MCF 10A (cell line): ENCODE data around the gene HECW1. TPM values are rescaled to one million over a fixed set of nuclear protein-coding genes. Genes with fewer than 3 reads are reported as not detected.

Source experiments
- BruUV-seq: library from RNA; stranded (reverse); fragments of 400-500 nt; replicated peaks from 2 replicates; lab custom pipeline; 2021; lab: Mats Ljungman, UMichigan
- CTCF ChIA-PET: fragments of 300-600 bp; sonication (Branson Sonifier 250); formaldehyde crosslinking; extraction: SDS; loops from one replicate; lab custom pipeline; 2021; ENCODE audit warnings: antibody characterized with exemption, inconsistent platforms; lab: Yijun Ruan, JAX
- POLR2A ChIA-PET: fragments of 300-600, 350-650 bp; sonication (Branson Sonifier 250); formaldehyde crosslinking; extraction: SDS; loops from one replicate; lab custom pipeline; 2020; ENCODE audit warnings: antibody characterized with exemption, inconsistent platforms; lab: Yijun Ruan, JAX
- DNase-seq: peaks from one replicate; pipeline ENCODE4 v3.0.0-alpha.2; 2018; ENCODE audit not compliant: unreplicated experiment
- H3K27ac Mint-ChIP-seq: one replicate; pipeline ENCODE4 v1.8.0; 2022; ENCODE audit warnings: mild to moderate bottlenecking, low read depth, mixed read lengths; ENCODE audit not compliant: unreplicated experiment
- H3K27me3 Mint-ChIP-seq: one replicate; pipeline ENCODE4 v1.8.0; 2022; ENCODE audit warnings: mixed read lengths; ENCODE audit not compliant: insufficient read depth, unreplicated experiment
- H3K36me3 Mint-ChIP-seq: one replicate; pipeline ENCODE4 v1.8.0; 2022; ENCODE audit warnings: mild to moderate bottlenecking, moderate library complexity, mixed read lengths; ENCODE audit not compliant: insufficient read depth, unreplicated experiment
- H3K4me1 Mint-ChIP-seq: one replicate; pipeline ENCODE4 v1.8.0; 2022; ENCODE audit warnings: mixed read lengths; ENCODE audit not compliant: insufficient read depth, unreplicated experiment
- H3K4me3 Mint-ChIP-seq: one replicate; pipeline ENCODE4 v1.8.0; 2022; ENCODE audit warnings: mild to moderate bottlenecking, moderate library complexity, mixed read lengths; ENCODE audit not compliant: unreplicated experiment
- H3K9me3 Mint-ChIP-seq: one replicate; pipeline ENCODE4 v1.8.0; 2022; ENCODE audit warnings: mixed read lengths; ENCODE audit not compliant: unreplicated experiment
- intact Hi-C: fragments of 100-400 bp; cut with micrococcal nuclease; formaldehyde crosslinking; loops from 2 replicates; pipeline ENCODE4 v1.14.1; 2022
- total RNA-seq: library from RNA; stranded (reverse); gene quantifications from 2 replicates; pipeline ENCODE4 v1.2.3, GENCODE V29; 2022
- TF ChIP-seq, protein P1 (sequence below): fragments of 200-600 bp; IDR thresholded peaks from one replicate; pipeline ENCODE4 v1.8.0; 2022; ENCODE audit warnings: antibody characterized with exemption, mild to moderate bottlenecking; ENCODE audit not compliant: unreplicated experiment

The HECW1 gene
- total RNA-seq, 1 experiment from 2014 or later, result not detected

- ChIA-PET POLR2A (interaction anchor here (1.0 kb wide), 1 partner anchor 33 kb away, joined by 4 read pairs; no protein-coding TSS in a partner anchor), CTCF (no interaction called here)
- intact Hi-C loops, result no loop called here
- Mint-ChIP-seq H3K27ac (no peak overlapping the region), H3K4me1 (peaks cover 8% of the 10 kb centered on the region), H3K27me3 (peaks cover 56% of the 10 kb centered on the region), H3K4me3 (no peak overlapping the region), H3K36me3 (no peaks in the 10 kb centered on the region), H3K9me3 (no peaks in the 10 kb centered on the region)
- TF ChIP-seq, protein P1, sequence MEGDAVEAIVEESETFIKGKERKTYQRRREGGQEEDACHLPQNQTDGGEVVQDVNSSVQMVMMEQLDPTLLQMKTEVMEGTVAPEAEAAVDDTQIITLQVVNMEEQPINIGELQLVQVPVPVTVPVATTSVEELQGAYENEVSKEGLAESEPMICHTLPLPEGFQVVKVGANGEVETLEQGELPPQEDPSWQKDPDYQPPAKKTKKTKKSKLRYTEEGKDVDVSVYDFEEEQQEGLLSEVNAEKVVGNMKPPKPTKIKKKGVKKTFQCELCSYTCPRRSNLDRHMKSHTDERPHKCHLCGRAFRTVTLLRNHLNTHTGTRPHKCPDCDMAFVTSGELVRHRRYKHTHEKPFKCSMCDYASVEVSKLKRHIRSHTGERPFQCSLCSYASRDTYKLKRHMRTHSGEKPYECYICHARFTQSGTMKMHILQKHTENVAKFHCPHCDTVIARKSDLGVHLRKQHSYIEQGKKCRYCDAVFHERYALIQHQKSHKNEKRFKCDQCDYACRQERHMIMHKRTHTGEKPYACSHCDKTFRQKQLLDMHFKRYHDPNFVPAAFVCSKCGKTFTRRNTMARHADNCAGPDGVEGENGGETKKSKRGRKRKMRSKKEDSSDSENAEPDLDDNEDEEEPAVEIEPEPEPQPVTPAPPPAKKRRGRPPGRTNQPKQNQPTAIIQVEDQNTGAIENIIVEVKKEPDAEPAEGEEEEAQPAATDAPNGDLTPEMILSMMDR, result no peak
- no peak for DNase-seq
- BruUV-seq, result no TSS peak
Measured at GRCh38 chr7:43110791-43111535, 1.5 kb upstream of the HECW1 start.

- Mint-ChIP-seq H3K9me3 (no peaks in the 10 kb centered on the region), H3K36me3 (no peaks in the 10 kb centered on the region), H3K27ac (no peak overlapping the region), H3K27me3 (peaks cover 64% of the 10 kb centered on the region), H3K4me3 (no peak overlapping the region), H3K4me1 (peaks cover 8% of the 10 kb centered on the region)
- DNase-seq, result no peak
- intact Hi-C loops, result no loop called here
- POLR2A ChIA-PET, result interaction anchor here (0.6 to 1.0 kb wide), 2 partner anchors 9 to 34 kb away, joined by 3 to 4 read pairs; no protein-coding TSS in a partner anchor
- BruUV-seq, result no TSS peak
- CTCF ChIA-PET, result no interaction called here
- TF ChIP-seq, protein P1, result no peak
Measured at GRCh38 chr7:43111630-43112458, 603 bp upstream of the HECW1 start.

DNA sequence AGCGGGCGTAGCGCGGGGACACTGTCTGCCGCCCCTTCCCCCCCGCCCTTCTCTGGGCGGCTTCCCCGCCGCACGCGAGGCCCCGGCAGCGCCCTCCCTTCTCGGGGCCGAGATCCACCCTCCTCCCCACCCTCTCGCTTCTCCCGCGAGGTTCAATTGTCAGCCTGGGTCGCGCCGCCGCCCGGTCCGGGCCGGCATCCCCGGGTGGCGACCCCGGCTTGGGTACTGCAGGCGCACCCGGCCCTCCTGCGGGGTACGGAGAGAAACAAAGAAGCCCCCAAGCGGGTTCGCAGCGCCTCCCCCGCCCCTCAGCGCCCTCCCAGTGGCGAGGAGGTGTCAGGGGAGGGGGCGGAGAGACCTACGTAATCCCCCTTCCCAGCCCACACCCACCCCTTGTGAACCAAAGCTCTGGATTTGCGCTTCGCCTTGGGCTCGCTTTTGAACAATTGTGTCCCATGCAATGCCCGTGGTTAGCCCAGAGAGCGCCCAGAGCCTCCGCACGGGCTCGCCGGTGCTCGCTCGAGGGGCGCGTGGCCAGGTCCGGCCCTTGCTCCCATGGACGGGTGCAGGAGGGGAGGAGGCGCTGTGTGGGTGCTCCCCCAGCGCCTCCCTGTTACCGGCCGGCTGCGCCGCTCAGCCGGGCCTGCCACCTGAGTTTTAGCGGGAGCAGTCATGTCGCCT lies 634 bp downstream of the HECW1 start:
- Mint-ChIP-seq H3K4me3 (peak overlapping the region; percentile 53), H3K4me1 (peaks cover 8% of the 10 kb centered on the region), H3K27me3 (peaks cover 75% of the 10 kb centered on the region), H3K36me3 (no peaks in the 10 kb centered on the region), H3K9me3 (no peaks in the 10 kb centered on the region), H3K27ac (no peak overlapping the region)
- no TSS peak for BruUV-seq
- CTCF ChIA-PET, result interaction anchor here (0.6 kb wide), 1 partner anchor 36 kb away, joined by 3 read pairs; no protein-coding TSS in a partner anchor
- POLR2A ChIA-PET, result no interaction called here
- intact Hi-C loops, result no loop called here
- TF ChIP-seq, protein P1, result no peak
- DNase-seq, result peak; percentile 46
